MM.1S (cell line): ENCODE measurements around the gene FUT8.

Experiments used
- DNase-seq: peaks from one replicate; pipeline ENCODE4 v3.0.0-alpha.2; 2015
- H2AFZ ChIP-seq: fragments of 300-600 bp; sonication (generic); 2 replicates; pipeline ENCODE4 v1.6.0; 2016; ENCODE audit warnings: antibody characterized with exemption, low read length
- H3F3A ChIP-seq: fragments of 300-600 bp; sonication (generic); 2 replicates; pipeline ENCODE4 v1.6.1; 2016; ENCODE audit warnings: mild to moderate bottlenecking, antibody characterized with exemption, low read length, moderate library complexity, mixed read lengths; ENCODE audit not compliant: insufficient read depth
- H3K27ac ChIP-seq: fragments of 300-600 bp; sonication (generic); 2 replicates; pipeline ENCODE4 v1.5.1; 2016; ENCODE audit warnings: mild to moderate bottlenecking, low read length
- H3K27me3 ChIP-seq: fragments of 300-600 bp; sonication (generic); replicated peaks from 2 replicates; pipeline ENCODE4 v1.6.0; 2016; ENCODE audit warnings: low read length; ENCODE audit not compliant: insufficient read depth
- H3K36me3 ChIP-seq: fragments of 300-600 bp; sonication (generic); replicated peaks from 2 replicates; pipeline ENCODE4 v1.6.1; 2016; ENCODE audit warnings: mild to moderate bottlenecking, low read length, mixed read lengths; ENCODE audit not compliant: insufficient read depth
- H3K4me1 ChIP-seq: fragments of 300-600 bp; sonication (generic); 2 replicates; pipeline ENCODE4 v1.6.1; 2016; ENCODE audit warnings: low read length, mixed read lengths
- H3K4me2 ChIP-seq: fragments of 300-600 bp; sonication (generic); 2 replicates; pipeline ENCODE4 v1.6.0; 2016; ENCODE audit warnings: low read depth, low read length
- H3K4me3 ChIP-seq: fragments of 300-600 bp; sonication (generic); 2 replicates; pipeline ENCODE4 v1.5.1; 2016; ENCODE audit warnings: low read length, mixed read lengths
- H3K79me2 ChIP-seq: fragments of 300-600 bp; sonication (generic); 2 replicates; pipeline ENCODE4 v1.6.1; 2016; ENCODE audit warnings: mixed run types, low read length, mixed read lengths
- H3K9ac ChIP-seq: fragments of 300-600 bp; sonication (generic); 2 replicates; pipeline ENCODE4 v1.6.1; 2016; ENCODE audit warnings: low read length, mixed read lengths
- H3K9me2 ChIP-seq: fragments of 300-600 bp; sonication (generic); replicated peaks from 2 replicates; pipeline ENCODE4 v1.6.1; 2016; ENCODE audit warnings: mild to moderate bottlenecking, low read length, mixed read lengths; ENCODE audit not compliant: insufficient read depth
- H3K9me3 ChIP-seq: fragments of 300-600 bp; sonication (generic); replicated peaks from 2 replicates; pipeline ENCODE4 v1.6.1; 2016; ENCODE audit warnings: mild to moderate bottlenecking, low read length, mixed read lengths; ENCODE audit not compliant: insufficient read depth
- H4K20me1 ChIP-seq: fragments of 300-600 bp; sonication (generic); 2 replicates; pipeline ENCODE4 v1.6.1; 2016; ENCODE audit warnings: mild to moderate bottlenecking, low read length, moderate library complexity, mixed read lengths; ENCODE audit not compliant: insufficient read depth
- CTCF ChIP-seq: fragments of 300-600 bp; sonication (generic); IDR thresholded peaks from 2 replicates; pipeline ENCODE4 v1.5.1; 2016; ENCODE audit warnings: antibody characterized with exemption, low read length, mixed read lengths
- EZH2 ChIP-seq: fragments of 300-600 bp; sonication (generic); optimal IDR thresholded peaks from 2 replicates; pipeline ENCODE3; 2017; ENCODE audit warnings: low read depth, mild to moderate bottlenecking, antibody characterized with exemption, low read length, mixed read lengths
- EZH2phosphoT487 ChIP-seq: fragments of 300-600 bp; sonication (generic); IDR thresholded peaks from 2 replicates; pipeline ENCODE4 v1.6.1; 2018; ENCODE audit warnings: antibody characterized with exemption, low read length

The FUT8 gene

GRCh38 chr14:65606460-65606859, 193.9 kb downstream of the FUT8 start:
- DNase-seq, result no peak
- no peaks in the 10 kb centered on the region for H3K9me2 ChIP-seq
- no peak overlapping the region for H3K4me3 ChIP-seq
- no peak overlapping the region for H3K4me2 ChIP-seq
- TF ChIP-seq EZH2phosphoT487 (no peak), EZH2 (no peak), CTCF (no peak)
- H3K9ac ChIP-seq, result no peak overlapping the region
- no peak overlapping the region for H2AFZ ChIP-seq
- no peaks in the 10 kb centered on the region for H3F3A ChIP-seq
- no peak overlapping the region for H3K27ac ChIP-seq
- H3K79me2 ChIP-seq, result no peaks in the 10 kb centered on the region
- H3K27me3 ChIP-seq, result no peaks in the 10 kb centered on the region
- no peaks in the 10 kb centered on the region for H3K9me3 ChIP-seq
- no peaks in the 10 kb centered on the region for H3K4me1 ChIP-seq
- no peaks in the 10 kb centered on the region for H4K20me1 ChIP-seq
- H3K36me3 ChIP-seq, result no peaks in the 10 kb centered on the region

GRCh38 chr14:65613131-65613650, 200.7 kb downstream of the FUT8 start:
- Histone ChIP-seq H4K20me1 (no peaks in the 10 kb centered on the region), H3K9me2 (no peaks in the 10 kb centered on the region), H3K36me3 (no peaks in the 10 kb centered on the region), H3K27me3 (no peaks in the 10 kb centered on the region), H3K9ac (no peak overlapping the region), H3K4me1 (no peaks in the 10 kb centered on the region), H2AFZ (no peak overlapping the region), H3K27ac (no peak overlapping the region), H3K9me3 (no peaks in the 10 kb centered on the region), H3K79me2 (no peaks in the 10 kb centered on the region), H3K4me3 (no peak overlapping the region), H3F3A (no peaks in the 10 kb centered on the region), H3K4me2 (no peak overlapping the region)
- TF ChIP-seq EZH2 (no peak), CTCF (no peak), EZH2phosphoT487 (no peak)
- DNase-seq, result no peak

- no peak overlapping the region for H3K4me3 ChIP-seq
- H3K27ac ChIP-seq, result no peak overlapping the region
- no peaks in the 10 kb centered on the region for H3K27me3 ChIP-seq
- no peaks in the 10 kb centered on the region for H4K20me1 ChIP-seq
- H3K9ac ChIP-seq, result no peak overlapping the region
- H3F3A ChIP-seq, result no peaks in the 10 kb centered on the region
- TF ChIP-seq CTCF (no peak), EZH2phosphoT487 (no peak), EZH2 (no peak)
- H3K36me3 ChIP-seq, result no peaks in the 10 kb centered on the region
- no peaks in the 10 kb centered on the region for H3K79me2 ChIP-seq
- DNase-seq, result no peak
- H3K9me3 ChIP-seq, result no peaks in the 10 kb centered on the region
- no peak overlapping the region for H3K4me2 ChIP-seq
- no peaks in the 10 kb centered on the region for H3K4me1 ChIP-seq
- no peak overlapping the region for H2AFZ ChIP-seq
- H3K9me2 ChIP-seq, result no peaks in the 10 kb centered on the region
These were observed 206.5 kb downstream of the FUT8 start for GRCh38 chr14:65618996-65619395.
